HCT116 (cell line): ENCODE results near the gene ITPK1. TPM values are rescaled to one million over a fixed set of nuclear protein-coding genes. Genes with fewer than 3 reads are reported as not detected.

ENCODE experiments used
- ATAC-seq: fragments of 200-7000 bp; cut with Tn5 transposase; 2 replicates; pipeline ENCODE4 v1.9.1; 2020; ENCODE audit warnings: mild to moderate bottlenecking, moderate library complexity
- BruUV-seq: library from RNA; stranded (reverse); fragments of 400-500 nt; replicated peaks from 2 replicates; lab custom pipeline; 2021; lab: Mats Ljungman, UMichigan
- CTCF ChIA-PET: fragments of 300-600 bp; sonication (Branson Sonifier 250); formaldehyde crosslinking; loops from one replicate; lab custom pipeline; 2021; ENCODE audit warnings: antibody characterized with exemption; lab: Charles Lee
- POLR2A ChIA-PET: fragments of 300-600, 350-600 bp; sonication (Branson Sonifier 250); formaldehyde crosslinking; loops from one replicate; lab custom pipeline; 2021; ENCODE audit warnings: antibody characterized with exemption; lab: Charles Lee
- RAD21 ChIA-PET, 2 experiments: fragments of 300-600 bp; sonication (Branson Sonifier 250); formaldehyde crosslinking; loops; one replicate each; lab custom pipeline; 2023; ENCODE audit warnings: low total read pairs in 2 of 2; ENCODE audit not compliant: uncharacterized antibody in 2 of 2, unreplicated experiment in 2 of 2, low non-redundant PET in 1 of 2; lab: Charles Lee
- DNase-seq: peaks from one replicate; pipeline ENCODE4 v3.0.0-alpha.2; 2010; ENCODE audit warnings: low read depth, low spot score
- H2AFZ ChIP-seq: fragments of 200-600 bp; shearing (Covaris generic), sonication (generic); 2 replicates; pipeline ENCODE4 v1.6.1; 2017; ENCODE audit warnings: low read depth, mixed run types, mixed read lengths, antibody characterized with exemption, low read length; ENCODE audit not compliant: poor library complexity, severe bottlenecking
- H3K27ac ChIP-seq: 2 replicates; pipeline ENCODE4 v1.5.1; 2012; ENCODE audit warnings: low read depth, low read length
- H3K27me3 ChIP-seq: fragments of 200-600 bp; sonication (generic); 2 replicates; pipeline ENCODE4 v1.6.1; 2016; ENCODE audit warnings: mixed run types, low read length, mixed read lengths; ENCODE audit not compliant: insufficient read depth
- H3K36me3 ChIP-seq, 2 experiments: fragments of 200-500 bp in 1 of 2; fragments of 200-600 bp in 1 of 2; sonication (Bioruptor generic) in 1 of 2; sonication (generic) in 1 of 2; 2 replicates each; pipeline versions ENCODE4 v1.5.1 to v1.6.1; 2014 to 2016; ENCODE audit warnings: low read length in 2 of 2, inconsistent platforms in 1 of 2, mixed read lengths in 1 of 2, mixed run types in 1 of 2; ENCODE audit not compliant: insufficient read depth in 2 of 2, control insufficient read depth in 1 of 2
- H3K4me1 ChIP-seq, 2 experiments: fragments of 200-600 bp in 1 of 2; sonication (generic) in 1 of 2; 2 replicates each; pipeline versions ENCODE4 v1.5.1 to v1.6.1; 2012 to 2017; ENCODE audit warnings: low read length in 2 of 2, inconsistent platforms in 1 of 2, mild to moderate bottlenecking in 1 of 2, mixed read lengths in 1 of 2, mixed run types in 1 of 2, moderate library complexity in 1 of 2; ENCODE audit not compliant: insufficient read depth in 2 of 2, control insufficient read depth in 1 of 2
- H3K4me2 ChIP-seq: fragments of 200-600 bp; sonication (generic); 2 replicates; pipeline ENCODE4 v1.6.1; 2017; ENCODE audit warnings: mixed run types, low read length, mixed read lengths
- H3K4me3 ChIP-seq, 2 experiments: fragments of 200-600 bp in 1 of 2; sonication (generic) in 1 of 2; replicated peaks in 1 of 2; 2 replicates each; pipeline ENCODE4 v1.5.1; 2011 to 2016; ENCODE audit warnings: low read length in 2 of 2, control low read depth in 1 of 2, low read depth in 1 of 2, mild to moderate bottlenecking in 1 of 2, mixed read lengths in 1 of 2, mixed run types in 1 of 2
- H3K79me2 ChIP-seq: fragments of 200-600 bp; sonication (generic); 2 replicates; pipeline ENCODE4 v1.6.1; 2017; ENCODE audit warnings: mild to moderate bottlenecking, mixed run types, low read length, moderate library complexity, mixed read lengths; ENCODE audit not compliant: insufficient read depth
- H3K9ac ChIP-seq: fragments of 200-600 bp; sonication (generic); 2 replicates; pipeline ENCODE4 v1.6.1; 2016; ENCODE audit warnings: low read length, mixed read lengths
- H3K9me2 ChIP-seq: fragments of 200-600 bp; sonication (generic), shearing (Covaris generic); 2 replicates; pipeline ENCODE4 v1.6.1; 2017; ENCODE audit warnings: mixed run types, mild to moderate bottlenecking, moderate library complexity; ENCODE audit not compliant: insufficient read depth
- H3K9me3 ChIP-seq, 2 experiments: fragments of 200-500 bp in 1 of 2; fragments of 200-600 bp in 1 of 2; sonication (Bioruptor generic) in 1 of 2; sonication (generic) in 1 of 2; 2 replicates each; pipeline ENCODE4 v1.6.1; 2014 to 2017; ENCODE audit warnings: low read length in 2 of 2, mixed read lengths in 2 of 2, inconsistent platforms in 1 of 2, low read depth in 1 of 2, mild to moderate bottlenecking in 1 of 2, mixed run types in 1 of 2, moderate library complexity in 1 of 2; ENCODE audit not compliant: control insufficient read depth in 1 of 2, insufficient read depth in 1 of 2
- H4K20me1 ChIP-seq: fragments of 200-600 bp; sonication (generic), shearing (Covaris generic); 2 replicates; pipeline ENCODE4 v1.6.1; 2017; ENCODE audit warnings: mixed run types, mild to moderate bottlenecking, moderate library complexity; ENCODE audit not compliant: insufficient read depth
- ATF3 ChIP-seq: IDR thresholded peaks from 2 replicates; pipeline ENCODE4 v1.6.1; 2012
- CEBPB ChIP-seq: IDR thresholded peaks from 2 replicates; pipeline ENCODE4 v1.6.1; 2012; ENCODE audit warnings: low read depth
- EGR1 ChIP-seq: IDR thresholded peaks from 2 replicates; pipeline ENCODE4 v1.6.1; 2012; ENCODE audit warnings: low read depth
- EZH2phosphoT487 ChIP-seq: fragments of 200-600 bp; IDR thresholded peaks from 2 replicates; pipeline ENCODE4 v1.6.1; 2018; ENCODE audit warnings: antibody characterized with exemption, borderline replicate concordance
- FOSL1 ChIP-seq: IDR thresholded peaks from 2 replicates; pipeline ENCODE4 v1.6.1; 2012; ENCODE audit warnings: low read depth
- JUND ChIP-seq: IDR thresholded peaks from 2 replicates; pipeline ENCODE4 v1.6.1; 2012
- POLR2A ChIP-seq: IDR thresholded peaks from 2 replicates; pipeline ENCODE4 v1.7.0; 2011; ENCODE audit warnings: borderline replicate concordance; ENCODE audit not compliant: insufficient read depth, insufficient read length; ENCODE audit errors: extremely low read depth
- RAD21 ChIP-seq: IDR thresholded peaks from 2 replicates; pipeline ENCODE4 v1.6.1; 2012; ENCODE audit warnings: low read depth, mild to moderate bottlenecking
- SIN3A ChIP-seq: IDR thresholded peaks from 2 replicates; pipeline ENCODE4 v1.6.1; 2012; ENCODE audit warnings: low read depth
- TCF7L2 ChIP-seq: IDR thresholded peaks from 2 replicates; pipeline ENCODE4 v1.7.0; 2011; ENCODE audit warnings: borderline replicate concordance, inconsistent platforms; ENCODE audit not compliant: insufficient read depth, insufficient read length; ENCODE audit errors: extremely low read depth
- YY1 ChIP-seq: IDR thresholded peaks from 2 replicates; pipeline ENCODE4 v1.6.1; 2011; ENCODE audit warnings: low read length, low read depth, moderate library complexity, mild to moderate bottlenecking; ENCODE audit not compliant: insufficient replicate concordance; ENCODE audit errors: extremely low read depth
- intact Hi-C: fragments of 100-400 bp; cut with micrococcal nuclease; formaldehyde crosslinking; loops from 2 replicates; pipeline ENCODE4 v1.10.0; 2022
- total RNA-seq: library from RNA; stranded (reverse); gene quantifications from one replicate; pipeline ENCODE4 v1.2.1, GENCODE V29; 2021; ENCODE audit not compliant: unreplicated experiment

Gene ITPK1
- total RNA-seq, 1 experiment from 2014 or later: 70.2 TPM

- no peak overlapping the region for H3K4me2 ChIP-seq
- intact Hi-C loops: no loop called here
Observed at GRCh38 chr14:93027810-93028723, 87.7 kb downstream of the ITPK1 start.

DNA sequence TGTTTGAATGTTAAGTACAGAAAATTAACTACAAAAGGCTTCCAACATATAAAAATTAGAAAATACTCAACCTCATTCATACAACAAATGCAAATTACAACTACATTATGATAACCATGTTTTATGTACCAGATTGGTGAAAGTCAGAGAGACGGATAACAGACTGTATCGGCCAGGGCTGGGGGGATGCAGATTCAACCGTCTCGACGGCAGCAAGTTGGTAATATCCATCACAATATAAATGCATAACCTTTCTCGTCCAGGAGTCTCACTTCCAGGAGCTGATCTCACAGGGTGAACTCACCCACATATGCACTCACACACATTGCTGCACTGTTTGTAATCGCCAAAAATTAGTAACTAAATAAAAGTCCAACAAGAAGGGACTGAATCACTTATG lies 89.4 kb downstream of the ITPK1 start:
- ATAC-seq (no peak), DNase-seq (no peak)
- intact Hi-C loops: no loop called here
- Histone ChIP-seq H3K27me3 (no peaks in the 10 kb centered on the region), H3K9me2 (no peaks in the 10 kb centered on the region), H3K4me3 (no peak overlapping the region), H3K4me2 (no peak overlapping the region), H3K4me1 (peaks cover 0 to 11% of the 10 kb centered on the region in 2 experiments; a peak in 2 of 4 replicates), H4K20me1 (no peaks in the 10 kb centered on the region), H3K9me3 (no peaks in the 10 kb centered on the region), H2AFZ (no peak overlapping the region), H3K27ac (no peak overlapping the region), H3K79me2 (peaks cover 6% of the 10 kb centered on the region; the same call in 1 of the 2 replicates), H3K36me3 (no peaks in the 10 kb centered on the region), H3K9ac (no peak overlapping the region)
- CTCF ChIA-PET: no interaction called here
- no peak for TF ChIP-seq CEBPB
- no peak for TF ChIP-seq SIN3A
- no peak for TF ChIP-seq POLR2A
- TF ChIP-seq ATF3: no peak
- no peak for TF ChIP-seq RAD21
- TF ChIP-seq YY1: no peak
- no peak for TF ChIP-seq TCF7L2
- no peak for TF ChIP-seq EZH2phosphoT487
- no peak for TF ChIP-seq EGR1
- RAD21 ChIA-PET: no interaction called here
- POLR2A ChIA-PET: no interaction called here
- no TSS peak for BruUV-seq

More at GRCh38 chr14:93027810-93028723, 87.7 kb downstream of the ITPK1 start:
- ChIA-PET RAD21 (no interaction called here), POLR2A (no interaction called here), CTCF (no interaction called here)
- H3K27me3 ChIP-seq: no peaks in the 10 kb centered on the region
- no peak for ATAC-seq
- BruUV-seq: no TSS peak
- H3K9me3 ChIP-seq: no peaks in the 10 kb centered on the region
- no peaks in the 10 kb centered on the region for H3K36me3 ChIP-seq
- peaks cover 9 to 15% of the 10 kb centered on the region in 2 experiments for H3K4me1 ChIP-seq
- peaks cover 8% of the 10 kb centered on the region; the same call in 1 of the 2 replicates for H3K79me2 ChIP-seq
- H3K9me2 ChIP-seq: no peaks in the 10 kb centered on the region
- no peak overlapping the region for H3K27ac ChIP-seq
- no peak overlapping the region for H2AFZ ChIP-seq
- no peaks in the 10 kb centered on the region for H4K20me1 ChIP-seq
- DNase-seq: no peak
- no peak overlapping the region for H3K9ac ChIP-seq
- H3K4me3 ChIP-seq: no peak overlapping the region
- TF ChIP-seq FOSL1 (no peak), JUND (no peak)
- TF ChIP-seq, all 23 proteins: peak for 0
